ENCODE results near the gene SPTB.

The SPTB gene

GRCh38 chr14:64789696-64790095 lies 90.0 kb downstream of the SPTB start:
- DNase-seq (ENCODE audit: low read depth) = no peak

- no peak for DNase-seq (ENCODE audit: low read depth)
Observed at GRCh38 chr14:64788706-64789105, 91.0 kb downstream of the SPTB start.

- DNase-seq (ENCODE audit: low read depth) = no peak
Observed at GRCh38 chr14:64787619-64788018, 92.1 kb downstream of the SPTB start.

- no peak for DNase-seq (ENCODE audit: low read depth)
Observed at GRCh38 chr14:64786296-64787149, 93.2 kb downstream of the SPTB start.

- DNase-seq (ENCODE audit: low read depth) = no peak
Observed at GRCh38 chr14:64784006-64784405, 95.7 kb downstream of the SPTB start.

GRCh38 chr14:64782196-64782595 lies 97.5 kb downstream of the SPTB start:
- no peak for DNase-seq (ENCODE audit: low read depth)

- no peak for DNase-seq (ENCODE audit: low read depth)
Observed at GRCh38 chr14:64779472-64779871, 100.2 kb downstream of the SPTB start.

- DNase-seq (ENCODE audit: low read depth) = no peak
Observed at GRCh38 chr14:64778104-64778754, 101.5 kb downstream of the SPTB start.

GRCh38 chr14:64777461-64777860 lies 102.2 kb downstream of the SPTB start:
- DNase-seq (ENCODE audit: low read depth) = no peak

GRCh38 chr14:64775081-64775777 lies 104.5 kb downstream of the SPTB start:
- no peak for DNase-seq (ENCODE audit: low read depth)

GRCh38 chr14:64774272-64774671 lies 105.4 kb downstream of the SPTB start:
- no peak for DNase-seq (ENCODE audit: low read depth)

- DNase-seq (ENCODE audit: low read depth) = no peak
Observed at GRCh38 chr14:64773577-64773976, 106.1 kb downstream of the SPTB start.

GRCh38 chr14:64773046-64773445 lies 106.7 kb downstream of the SPTB start:
- no peak for DNase-seq (ENCODE audit: low read depth)

- no peak for DNase-seq (ENCODE audit: low read depth)
Observed at GRCh38 chr14:64772397-64772950, 107.2 kb downstream of the SPTB start.

- DNase-seq (ENCODE audit: low read depth) = no peak
Observed at GRCh38 chr14:64771161-64771560, 108.5 kb downstream of the SPTB start.

GRCh38 chr14:64770751-64771150 lies 109.0 kb downstream of the SPTB start:
- no peak for DNase-seq (ENCODE audit: low read depth)

GRCh38 chr14:64769096-64770020 lies 110.3 kb downstream of the SPTB start:
- no peak for DNase-seq (ENCODE audit: low read depth)

- no peak for DNase-seq (ENCODE audit: low read depth)
Observed at GRCh38 chr14:64768401-64769095, 111.2 kb downstream of the SPTB start.

- DNase-seq (ENCODE audit: low read depth) = no peak
Observed at GRCh38 chr14:64767215-64767964, 112.3 kb downstream of the SPTB start.

Measured in stimulated activated CD8-positive, alpha-beta memory T cell treated with anti-CD3 and anti-CD28 coated beads, Interleukin-15, amount 100 ng/mL, for 1 hour (primary cell).